KMS-11 (cell line): ENCODE results near the gene KCNQ4.

Source experiments
- H2AFZ ChIP-seq: fragments of 200-600 bp; sonication (generic); 2 replicates; pipeline ENCODE4 v1.6.1; 2016; ENCODE audit warnings: antibody characterized with exemption, mixed run types, low read depth
- H3K27ac ChIP-seq: fragments of 200-600 bp; sonication (generic); 2 replicates; pipeline ENCODE4 v1.6.1; 2016; ENCODE audit warnings: mild to moderate bottlenecking, mixed run types
- H3K27me3 ChIP-seq: fragments of 200-600 bp; sonication (generic); 2 replicates; pipeline ENCODE4 v1.6.1; 2017; ENCODE audit warnings: mild to moderate bottlenecking, low read depth, mixed run types, moderate library complexity; ENCODE audit not compliant: insufficient read depth
- H3K36me3 ChIP-seq: fragments of 200-600 bp; sonication (generic); 2 replicates; pipeline ENCODE4 v1.6.1; 2017; ENCODE audit warnings: mild to moderate bottlenecking, mixed run types; ENCODE audit not compliant: insufficient read depth
- H3K4me1 ChIP-seq: fragments of 200-600 bp; sonication (generic); 2 replicates; pipeline ENCODE4 v1.6.1; 2016; ENCODE audit warnings: mild to moderate bottlenecking, low read depth, mixed run types; ENCODE audit not compliant: poor library complexity, severe bottlenecking
- H3K4me2 ChIP-seq: fragments of 200-600 bp; sonication (generic); 2 replicates; pipeline ENCODE4 v1.7.0; 2016; ENCODE audit warnings: mild to moderate bottlenecking, mixed run types
- H3K4me3 ChIP-seq: fragments of 200-600 bp; sonication (generic); IDR thresholded peaks from 2 replicates; pipeline ENCODE4 v1.6.1; 2017; ENCODE audit warnings: low read depth, low read length, mixed read lengths; ENCODE audit not compliant: insufficient read depth
- H3K79me2 ChIP-seq: fragments of 200-600 bp; sonication (generic); 2 replicates; pipeline ENCODE4 v1.6.1; 2016; ENCODE audit warnings: low read depth, mixed run types; ENCODE audit not compliant: insufficient read depth
- H3K9ac ChIP-seq: fragments of 200-600 bp; sonication (generic); 2 replicates; pipeline ENCODE4 v1.6.1; 2016; ENCODE audit warnings: mild to moderate bottlenecking, mixed run types
- H4K20me1 ChIP-seq: fragments of 200-600 bp; sonication (generic); 2 replicates; pipeline ENCODE4 v1.6.1; 2016; ENCODE audit warnings: mild to moderate bottlenecking, mixed run types; ENCODE audit not compliant: insufficient read depth
- CTCF ChIP-seq: fragments of 200-600 bp; sonication (generic); conservative IDR thresholded peaks from 2 replicates; pipeline ENCODE4 v1.6.1; 2017; ENCODE audit warnings: low read depth, mild to moderate bottlenecking, antibody characterized with exemption, low read length, moderate library complexity, mixed read lengths

KCNQ4 gene

GRCh38 chr1:40838045-40838979 lies 54.7 kb downstream of the KCNQ4 start:
- no peaks in the 10 kb centered on the region for H4K20me1 ChIP-seq
- no peak overlapping the region for H3K4me3 ChIP-seq
- no peaks in the 10 kb centered on the region for H3K79me2 ChIP-seq
- no peak overlapping the region for H2AFZ ChIP-seq
- no peak overlapping the region for H3K4me2 ChIP-seq
- H3K4me1 ChIP-seq = no peaks in the 10 kb centered on the region
- H3K36me3 ChIP-seq = no peaks in the 10 kb centered on the region
- H3K27ac ChIP-seq = no peak overlapping the region
- H3K27me3 ChIP-seq = no peaks in the 10 kb centered on the region
- no peak for TF ChIP-seq CTCF
- no peak overlapping the region for H3K9ac ChIP-seq

- no peaks in the 10 kb centered on the region for H3K36me3 ChIP-seq
- H3K4me2 ChIP-seq = no peak overlapping the region
- TF ChIP-seq CTCF = no peak
- no peak overlapping the region for H2AFZ ChIP-seq
- no peaks in the 10 kb centered on the region for H3K27me3 ChIP-seq
- H3K4me3 ChIP-seq = no peak overlapping the region
- no peaks in the 10 kb centered on the region for H3K79me2 ChIP-seq
- H3K27ac ChIP-seq = no peak overlapping the region
- H4K20me1 ChIP-seq = no peaks in the 10 kb centered on the region
- H3K4me1 ChIP-seq = peaks cover 5% of the 10 kb centered on the region
- H3K9ac ChIP-seq = no peak overlapping the region
Observed at GRCh38 chr1:40838980-40839942, 55.7 kb downstream of the KCNQ4 start.

GRCh38 chr1:40839943-40840335 lies 56.4 kb downstream of the KCNQ4 start:
- Histone ChIP-seq H3K36me3 (no peaks in the 10 kb centered on the region), H3K4me1 (peaks cover 11% of the 10 kb centered on the region), H3K27me3 (no peaks in the 10 kb centered on the region), H3K4me3 (no peak overlapping the region), H2AFZ (no peak overlapping the region), H3K79me2 (no peaks in the 10 kb centered on the region), H3K9ac (no peak overlapping the region), H3K4me2 (no peak overlapping the region), H4K20me1 (no peaks in the 10 kb centered on the region), H3K27ac (no peak overlapping the region)
- TF ChIP-seq CTCF = no peak

GRCh38 chr1:40840526-40841323 lies 57.1 kb downstream of the KCNQ4 start:
- no peak for TF ChIP-seq CTCF
- no peaks in the 10 kb centered on the region for H3K79me2 ChIP-seq
- no peak overlapping the region for H2AFZ ChIP-seq
- no peak overlapping the region for H3K4me3 ChIP-seq
- no peak overlapping the region for H3K27ac ChIP-seq
- no peak overlapping the region for H3K4me2 ChIP-seq
- no peaks in the 10 kb centered on the region for H3K36me3 ChIP-seq
- H3K4me1 ChIP-seq = peaks cover 17% of the 10 kb centered on the region
- no peaks in the 10 kb centered on the region for H4K20me1 ChIP-seq
- no peaks in the 10 kb centered on the region for H3K27me3 ChIP-seq
- no peak overlapping the region for H3K9ac ChIP-seq
